ENCODE results near the gene PTMA. TPM values are rescaled to one million over a fixed set of nuclear protein-coding genes. Genes with fewer than 3 reads are reported as not detected.

PTMA gene
- total and polyA plus RNA-seq, 2 of the 4 experiments (the other 2 are of a cell fraction) = 380 to 742 TPM

GRCh38 chr2:231660860-231661259, 47.5 kb upstream of the PTMA start:
- ChIA-PET CTCF (no interaction called here), POLR2A (ENCODE audit: unreplicated experiment) (no interaction called here)
- intact Hi-C loops (cut with micrococcal nuclease) (no loop called here), dilution Hi-C loops (cut with HindIII; ENCODE audit: low sequenced_read_pairs, unreplicated experiment) (no loop called here), in situ Hi-C loops (cut with MboI; ENCODE audit: low sequenced_read_pairs) (no loop called here)
- no peak for DNase-seq
- H3K9me3 ChIP-seq (ENCODE audit: control insufficient read depth, insufficient read depth, low read length) = peaks cover 2% of the 10 kb centered on the region; the same call in 1 of the 2 replicates
- H2AK9ac ChIP-seq (replicated peaks; ENCODE audit: low read depth, low read length, poor library complexity) = peak overlapping the region; percentile 22
- no peak for TF ChIP-seq SMC3 (IDR thresholded peaks at IDR 0.05; ENCODE audit: low read depth, low read length)
- no peak for TF ChIP-seq RFX5 (IDR thresholded peaks at IDR 0.05; ENCODE audit: low read depth, low read length)
- TF ChIP-seq CTCF (conservative IDR thresholded peaks at IDR 0.05; ENCODE audit: low read depth, low read length) = no peak
- TF ChIP-seq NFE2L2 (IDR thresholded peaks at IDR 0.05; ENCODE audit: low read depth, low read length) = no peak
- TF ChIP-seq MXI1 (IDR thresholded peaks at IDR 0.05; ENCODE audit: borderline replicate concordance, low read depth, low read length) = no peak
- TF ChIP-seq BHLHE40 (IDR thresholded peaks at IDR 0.05; ENCODE audit: low read depth, low read length) = no peak
- TF ChIP-seq MAFK (IDR thresholded peaks at IDR 0.05; ENCODE audit: low read depth, low read length) = no peak
- no peak for TF ChIP-seq RAD21 (IDR thresholded peaks at IDR 0.05; ENCODE audit: low read length)
- TF ChIP-seq, protein P1, sequence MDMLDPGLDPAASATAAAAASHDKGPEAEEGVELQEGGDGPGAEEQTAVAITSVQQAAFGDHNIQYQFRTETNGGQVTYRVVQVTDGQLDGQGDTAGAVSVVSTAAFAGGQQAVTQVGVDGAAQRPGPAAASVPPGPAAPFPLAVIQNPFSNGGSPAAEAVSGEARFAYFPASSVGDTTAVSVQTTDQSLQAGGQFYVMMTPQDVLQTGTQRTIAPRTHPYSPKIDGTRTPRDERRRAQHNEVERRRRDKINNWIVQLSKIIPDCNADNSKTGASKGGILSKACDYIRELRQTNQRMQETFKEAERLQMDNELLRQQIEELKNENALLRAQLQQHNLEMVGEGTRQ (IDR thresholded peaks at IDR 0.05; ENCODE audit: low read depth, low read length) = no peak
- TF ChIP-seq CEBPB (IDR thresholded peaks at IDR 0.05; ENCODE audit: low read depth, low read length) = no peak
- no peak for TF ChIP-seq FOS (IDR thresholded peaks at IDR 0.05; ENCODE audit: low read depth, low read length)
- TF ChIP-seq MAZ (IDR thresholded peaks at IDR 0.05; ENCODE audit: borderline replicate concordance, low read depth, low read length) = no peak
- no peak for TF ChIP-seq POLR2A (IDR thresholded peaks at IDR 0.05; ENCODE audit: low read depth, low read length)
- TF ChIP-seq, protein P2, sequence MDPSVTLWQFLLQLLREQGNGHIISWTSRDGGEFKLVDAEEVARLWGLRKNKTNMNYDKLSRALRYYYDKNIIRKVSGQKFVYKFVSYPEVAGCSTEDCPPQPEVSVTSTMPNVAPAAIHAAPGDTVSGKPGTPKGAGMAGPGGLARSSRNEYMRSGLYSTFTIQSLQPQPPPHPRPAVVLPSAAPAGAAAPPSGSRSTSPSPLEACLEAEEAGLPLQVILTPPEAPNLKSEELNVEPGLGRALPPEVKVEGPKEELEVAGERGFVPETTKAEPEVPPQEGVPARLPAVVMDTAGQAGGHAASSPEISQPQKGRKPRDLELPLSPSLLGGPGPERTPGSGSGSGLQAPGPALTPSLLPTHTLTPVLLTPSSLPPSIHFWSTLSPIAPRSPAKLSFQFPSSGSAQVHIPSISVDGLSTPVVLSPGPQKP (IDR thresholded peaks at IDR 0.05; ENCODE audit: borderline replicate concordance, low read depth, low read length) = no peak
- TF ChIP-seq RCOR1 (IDR thresholded peaks at IDR 0.05; ENCODE audit: insufficient replicate concordance, low read length) = no peak
- no peak for TF ChIP-seq CHD1 (IDR thresholded peaks at IDR 0.05; ENCODE audit: low read depth, low read length)
- H3K4ac ChIP-seq (ENCODE audit: low read depth, low read length) = no peak overlapping the region
- H4K91ac ChIP-seq (ENCODE audit: insufficient read depth, low read depth, low read length) = peak overlapping the region; percentile 61; the same call in 1 of the 2 replicates
- 93% methylated on average over 2 of the region's 8 CpGs; no CpG with 5 or more reads in 1 of the 2 experiments for WGBS, 2 experiments (ENCODE audit: extremely low coverage in 2 of 2, insufficient read length in 1 of 2)
- peak overlapping the region; percentile 0 to 83; a peak in 3 of 4 replicates for H4K8ac ChIP-seq (ENCODE audit: low read depth in 2 of 2, low read length in 2 of 2)
- no peak overlapping the region for H3K9ac ChIP-seq (ENCODE audit: low read depth, low read length)
- H2AK5ac ChIP-seq (ENCODE audit: low read depth, low read length) = peak overlapping the region; percentile 49; the same call in 1 of the 2 replicates
- H3K36me3 ChIP-seq (ENCODE audit: control insufficient read depth, insufficient read depth, low read length) = no peaks in the 10 kb centered on the region
- H2BK15ac ChIP-seq (ENCODE audit: low read depth, low read length) = no peak overlapping the region
- H2BK5ac ChIP-seq (ENCODE audit: low read depth, low read length, poor library complexity, severe bottlenecking) = no peak overlapping the region
- no peak overlapping the region for H3K18ac ChIP-seq (ENCODE audit: low read depth, low read length)
- H2BK20ac ChIP-seq (ENCODE audit: low read depth, low read length) = no peak overlapping the region; the same call in 1 of the 2 replicates
- no peak overlapping the region for H3K27ac ChIP-seq (ENCODE audit: insufficient read depth, low read length)
- 0 out of 2 replicates have a peak overlapping the region, but pooled peaks have one; percentile 5 for H2BK120ac ChIP-seq (ENCODE audit: low read depth, low read length)
- no peak overlapping the region for H3K14ac ChIP-seq (replicated peaks; ENCODE audit: low read depth, low read length)
- H3K4me2 ChIP-seq (ENCODE audit: low read depth, low read length) = no peak overlapping the region
- H4K20me1 ChIP-seq (ENCODE audit: insufficient read depth, low read length) = no peaks in the 10 kb centered on the region
- peaks cover 0 to 11% of the 10 kb centered on the region in 2 experiments; a peak in 2 of 4 replicates for H3K79me1 ChIP-seq (ENCODE audit: low read depth in 1 of 2, low read length in 2 of 2)
- H3K27me3 ChIP-seq (ENCODE audit: control insufficient read depth, insufficient read depth, low read length) = no peaks in the 10 kb centered on the region
- no peak overlapping the region for H3K56ac ChIP-seq (ENCODE audit: extremely low read depth, insufficient read depth, low read length)
- no peak for ATAC-seq (ENCODE audit: low read depth)
- peaks cover 6% of the 10 kb centered on the region for H3K4me1 ChIP-seq (ENCODE audit: control insufficient read depth, insufficient read depth, low read length)
- no peak overlapping the region for H3K4me3 ChIP-seq (ENCODE audit: insufficient read depth, low read depth, low read length)
- no peak overlapping the region; the same call in 1 of the 2 replicates for H4K5ac ChIP-seq (ENCODE audit: low read depth, low read length)
- H3K9me1 ChIP-seq (ENCODE audit: insufficient read depth, low read length) = peaks cover 8% of the 10 kb centered on the region; the same call in 1 of the 2 replicates
- H3K23ac ChIP-seq (ENCODE audit: low read depth, low read length) = no peak overlapping the region
- BruUV-seq (replicated peaks) = no TSS peak
- peak overlapping the region; percentile 47 for H2AFZ ChIP-seq (replicated peaks; ENCODE audit: low read length, poor library complexity)

Measured in IMR-90 (cell line).